ENCODE measurements around the gene CSHL1. TPM values are rescaled to one million over a fixed set of nuclear protein-coding genes. Genes with fewer than 3 reads are reported as not detected.
"Not testable (repeated sequence)": the region's sequence is repeated elsewhere in the genome, so short reads cannot be mapped to it uniquely, and the experiment has no call there.

Gene CSHL1
- total RNA-seq, 4 donors from 2014 or later, result not detected

- H3K4me1 ChIP-seq; H3K36me3 ChIP-seq; H3K9me3 ChIP-seq; intact Hi-C loops (cut with DNase I); H3K27ac ChIP-seq (replicated peaks in 1 of 4); DNase-seq (ENCODE audit: extremely low spot score); H3K4me3 ChIP-seq; H3K27me3 ChIP-seq: not testable (repeated sequence)
- WGBS, result 41% methylated on average over 5 of the region's 5 CpGs
- TF ChIP-seq CTCF (IDR thresholded peaks at IDR 0.05), result peak; percentile 22 to 24 (median 23)
Observed at GRCh38 chr17:63903787-63904201, 7.3 kb downstream of the CSHL1 start.

- H3K4me3 ChIP-seq; H3K27me3 ChIP-seq; H3K4me1 ChIP-seq; H3K27ac ChIP-seq (replicated peaks in 1 of 4); H3K36me3 ChIP-seq; H3K9me3 ChIP-seq; DNase-seq (ENCODE audit: extremely low spot score); intact Hi-C loops (cut with DNase I): not testable (repeated sequence)
- WGBS, result 100% methylated on average over 2 of the region's 2 CpGs
Observed at GRCh38 chr17:63901971-63902370, 9.1 kb downstream of the CSHL1 start.

- H3K9me3 ChIP-seq; H3K27ac ChIP-seq (replicated peaks in 1 of 4); H3K36me3 ChIP-seq; H3K4me1 ChIP-seq; DNase-seq (ENCODE audit: extremely low spot score); H3K27me3 ChIP-seq; H3K4me3 ChIP-seq; intact Hi-C loops (cut with DNase I): not testable (repeated sequence)
- WGBS, result 92% methylated on average over 2 of the region's 6 CpGs
Observed at GRCh38 chr17:63898899-63899798, 11.9 kb downstream of the CSHL1 start.

GRCh38 chr17:63896524-63897354, 14.3 kb downstream of the CSHL1 start, which contains the start of gene CSH1:
Gene CSH1 (minus strand): TSS chr17:63896574. CDS start chr17:63896511, 63 bp downstream.
- H3K4me3 ChIP-seq; H3K27ac ChIP-seq (replicated peaks in 1 of 4); H3K36me3 ChIP-seq; intact Hi-C loops (cut with DNase I); H3K27me3 ChIP-seq; H3K9me3 ChIP-seq; DNase-seq (ENCODE audit: extremely low spot score); H3K4me1 ChIP-seq: not testable (repeated sequence)
- WGBS, result 79% methylated on average over 6 of the region's 14 CpGs

- H3K27me3 ChIP-seq; H3K9me3 ChIP-seq; H3K4me1 ChIP-seq; H3K4me3 ChIP-seq; intact Hi-C loops (cut with DNase I); DNase-seq (ENCODE audit: extremely low spot score); H3K36me3 ChIP-seq; H3K27ac ChIP-seq (replicated peaks in 1 of 4): not testable (repeated sequence)
- WGBS, result 86% methylated on average over 2 of the region's 10 CpGs
Observed at GRCh38 chr17:63894821-63895220, 16.2 kb downstream of the CSHL1 start.

- H3K4me3 ChIP-seq; intact Hi-C loops (cut with DNase I); DNase-seq (ENCODE audit: extremely low spot score); H3K27me3 ChIP-seq; H3K27ac ChIP-seq (replicated peaks in 1 of 4); H3K36me3 ChIP-seq; H3K9me3 ChIP-seq; H3K4me1 ChIP-seq: not testable (repeated sequence)
- WGBS, result 77% methylated on average over 3 of the region's 3 CpGs
Observed at GRCh38 chr17:63894021-63894420, 17.0 kb downstream of the CSHL1 start.

- DNase-seq (ENCODE audit: extremely low spot score); H3K27ac ChIP-seq (replicated peaks in 1 of 4); intact Hi-C loops (cut with DNase I); H3K36me3 ChIP-seq; H3K9me3 ChIP-seq; H3K27me3 ChIP-seq; H3K4me1 ChIP-seq; H3K4me3 ChIP-seq: not testable (repeated sequence)
- 65% methylated on average over 11 of the region's 11 CpGs for WGBS
Observed at GRCh38 chr17:63892316-63893037, 18.6 kb downstream of the CSHL1 start.

All from esophagus muscularis mucosa (tissue), 4 donors.